ENCODE measurements around the gene CFAP46.

DNA sequence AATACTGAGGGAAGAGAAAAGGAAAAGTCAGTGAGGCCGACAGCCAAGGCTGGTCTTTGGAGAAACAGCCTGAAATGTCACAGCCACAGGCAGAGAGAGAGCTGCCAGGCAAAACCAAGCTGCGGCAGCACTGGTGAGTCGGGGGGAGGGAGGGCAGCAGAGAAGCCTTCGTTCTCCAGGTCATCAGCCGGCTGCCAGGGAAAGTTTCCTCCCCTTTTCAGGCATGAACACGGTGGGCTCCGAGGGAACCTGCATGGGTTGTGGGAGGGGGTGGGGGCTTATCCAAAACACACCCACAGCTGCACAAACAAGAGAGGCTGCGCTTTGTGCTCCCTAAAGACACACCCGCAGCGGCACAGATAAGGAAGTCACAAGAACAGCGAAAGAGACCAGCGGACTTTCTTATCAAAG, 94.1 kb downstream of the CFAP46 start:
- TF ChIP-seq CTCF (IDR thresholded peaks at IDR 0.05; ENCODE audit: borderline replicate concordance, extremely low read depth, low read length, poor library complexity, severe bottlenecking) (no peak), EZH2 (IDR thresholded peaks at IDR 0.05; ENCODE audit: borderline replicate concordance, low read depth, low read length, severe bottlenecking) (no peak)
